ENCODE data around the gene ZCCHC8.

Gene ZCCHC8

DNA sequence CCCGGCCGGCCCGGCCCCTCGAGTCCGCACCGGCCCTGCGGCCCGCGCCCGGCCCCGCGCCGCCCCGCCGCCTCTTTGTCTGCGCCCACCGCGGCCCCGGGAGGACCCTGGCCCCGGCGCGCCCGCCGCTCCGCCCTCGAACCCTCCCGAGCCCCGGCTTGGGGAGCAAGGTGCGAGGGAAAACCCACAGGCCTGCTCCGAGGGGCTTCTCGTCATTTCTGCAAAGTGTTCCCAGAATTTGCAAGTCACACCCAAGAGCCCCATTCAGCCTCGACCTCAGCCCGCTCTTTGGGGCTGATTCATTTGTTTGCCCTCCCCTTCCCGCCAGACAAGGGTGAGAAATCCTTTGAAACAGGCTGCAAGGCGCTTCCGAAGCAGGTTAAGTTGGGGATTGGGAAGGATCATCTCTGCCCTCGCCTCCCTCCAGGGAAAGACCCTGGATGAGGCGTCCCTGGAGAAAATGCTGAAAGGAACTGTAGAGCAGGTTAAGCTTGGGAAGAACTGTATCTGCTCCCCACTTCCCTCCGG is 77.9 kb downstream of the ZCCHC8 start:
- DNase-seq (ENCODE audit: low spot score) = no peak
- TF ChIP-seq, protein P1, sequence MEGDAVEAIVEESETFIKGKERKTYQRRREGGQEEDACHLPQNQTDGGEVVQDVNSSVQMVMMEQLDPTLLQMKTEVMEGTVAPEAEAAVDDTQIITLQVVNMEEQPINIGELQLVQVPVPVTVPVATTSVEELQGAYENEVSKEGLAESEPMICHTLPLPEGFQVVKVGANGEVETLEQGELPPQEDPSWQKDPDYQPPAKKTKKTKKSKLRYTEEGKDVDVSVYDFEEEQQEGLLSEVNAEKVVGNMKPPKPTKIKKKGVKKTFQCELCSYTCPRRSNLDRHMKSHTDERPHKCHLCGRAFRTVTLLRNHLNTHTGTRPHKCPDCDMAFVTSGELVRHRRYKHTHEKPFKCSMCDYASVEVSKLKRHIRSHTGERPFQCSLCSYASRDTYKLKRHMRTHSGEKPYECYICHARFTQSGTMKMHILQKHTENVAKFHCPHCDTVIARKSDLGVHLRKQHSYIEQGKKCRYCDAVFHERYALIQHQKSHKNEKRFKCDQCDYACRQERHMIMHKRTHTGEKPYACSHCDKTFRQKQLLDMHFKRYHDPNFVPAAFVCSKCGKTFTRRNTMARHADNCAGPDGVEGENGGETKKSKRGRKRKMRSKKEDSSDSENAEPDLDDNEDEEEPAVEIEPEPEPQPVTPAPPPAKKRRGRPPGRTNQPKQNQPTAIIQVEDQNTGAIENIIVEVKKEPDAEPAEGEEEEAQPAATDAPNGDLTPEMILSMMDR (IDR thresholded peaks at IDR 0.05; ENCODE audit: poor library complexity, severe bottlenecking) = no peak
- no peaks in the 10 kb centered on the region for H3K9me3 ChIP-seq (ENCODE audit: severe bottlenecking)
- H3K27ac ChIP-seq (ENCODE audit: poor library complexity, severe bottlenecking) = peak overlapping the region; percentile 88
- H3K4me1 ChIP-seq (ENCODE audit: insufficient read depth, poor library complexity, severe bottlenecking) = no peaks in the 10 kb centered on the region
- peak; percentile 32 for ATAC-seq (ENCODE audit: low read depth)
- H3K36me3 ChIP-seq (ENCODE audit: low read depth) = no peaks in the 10 kb centered on the region
- peak overlapping the region; percentile 100 for H3K4me3 ChIP-seq (ENCODE audit: severe bottlenecking)
- no peaks in the 10 kb centered on the region for H3K27me3 ChIP-seq (ENCODE audit: insufficient read depth, poor library complexity, severe bottlenecking)

DNA sequence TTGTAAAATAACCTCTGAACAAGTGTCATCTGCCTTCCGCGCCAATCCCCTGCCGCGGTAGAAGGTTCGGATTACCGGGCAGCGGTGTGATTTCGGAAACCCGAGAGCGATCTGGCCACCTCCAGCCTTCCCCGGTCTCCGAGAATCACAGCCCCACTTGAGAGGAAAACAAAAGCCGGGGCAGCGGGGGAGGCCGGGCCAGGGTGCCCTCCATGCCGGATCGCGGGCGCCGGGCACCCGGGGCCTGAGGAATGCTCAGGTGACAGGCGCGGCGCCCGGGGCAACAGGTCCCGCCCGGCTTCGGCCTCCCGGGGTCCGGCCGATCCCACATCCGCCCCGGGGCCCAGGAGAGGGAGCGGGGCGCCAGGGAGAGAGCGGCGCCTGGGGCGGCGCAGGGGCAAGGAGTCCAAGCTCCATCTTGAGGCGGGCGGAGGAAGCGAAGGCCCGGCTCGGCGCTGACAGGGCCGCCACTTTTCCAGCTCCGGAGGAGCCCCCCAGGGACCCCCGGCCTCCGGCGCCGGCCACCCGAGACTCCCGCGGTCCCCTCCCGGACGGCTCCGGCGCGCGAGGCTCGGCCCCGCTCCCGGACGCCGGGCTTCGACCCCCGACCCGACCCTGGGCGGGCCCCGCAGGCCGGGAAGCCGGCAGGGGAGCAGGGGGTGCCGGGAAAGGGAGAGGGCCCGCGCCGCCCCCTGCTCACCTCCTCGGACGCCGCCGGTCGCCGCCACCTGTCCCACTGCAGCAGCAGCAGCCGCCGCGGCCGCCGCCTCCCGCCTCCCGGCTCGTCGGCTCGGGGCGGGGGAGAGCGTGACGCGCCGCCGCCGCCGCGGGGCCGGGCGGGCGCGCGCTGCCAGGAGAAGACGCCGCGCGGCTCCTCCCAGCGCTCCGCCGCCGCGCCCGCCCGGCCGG is 78.7 kb downstream of the ZCCHC8 start, which contains the start of gene CLIP1:
CLIP1 (minus strand) TSS at position 849 of the 909 bp plus-strand sequence. CDS start 42,217 bp downstream, outside the sequence.
- H3K4me1 ChIP-seq (ENCODE audit: insufficient read depth, poor library complexity, severe bottlenecking) = no peaks in the 10 kb centered on the region
- no peaks in the 10 kb centered on the region for H3K9me3 ChIP-seq (ENCODE audit: severe bottlenecking)
- peak within 1 kb of the TSS; percentile 88 for H3K27ac ChIP-seq (ENCODE audit: poor library complexity, severe bottlenecking)
- H3K36me3 ChIP-seq (ENCODE audit: low read depth) = 0 out of 2 replicates have a peak, but pooled peaks cover under 1% of the 10 kb centered on the region
- peak; percentile 68 for DNase-seq (ENCODE audit: low spot score)
- peak within 1 kb of the TSS; percentile 100 for H3K4me3 ChIP-seq (ENCODE audit: severe bottlenecking)
- TF ChIP-seq, protein P1 (IDR thresholded peaks at IDR 0.05; ENCODE audit: poor library complexity, severe bottlenecking) = peak; percentile 52
- peak; percentile 72 for ATAC-seq (ENCODE audit: low read depth)
- H3K27me3 ChIP-seq (ENCODE audit: insufficient read depth, poor library complexity, severe bottlenecking) = no peaks in the 10 kb centered on the region
